B cell (primary cell): ENCODE measurements around the gene KAZN. TPM values are rescaled to one million over a fixed set of nuclear protein-coding genes. Genes with fewer than 3 reads are reported as not detected.

Experiments
- ATAC-seq: fragments of 200-7000 bp; cut with Tn5 transposase; one replicate; pipeline ENCODE4 v1.10.0; 2021; ENCODE audit warnings: low read depth, mild to moderate bottlenecking, moderate number of reproducible peaks, moderate library complexity
- CTCF ChIA-PET: fragments of 350-600 bp; sonication (Branson Sonifier 250); formaldehyde crosslinking; loops from one replicate; lab custom pipeline; 2021; ENCODE audit warnings: antibody characterized with exemption, inconsistent platforms; lab: Charles Lee
- POLR2A ChIA-PET: fragments of 350-600 bp; sonication (Branson Sonifier 250); formaldehyde crosslinking; loops from one replicate; lab custom pipeline; 2021; ENCODE audit warnings: antibody characterized with exemption; lab: Charles Lee
- DNase-seq: peaks from one replicate; pipeline ENCODE4 v3.0.0; 2013
- H2AFZ ChIP-seq: 2 replicates; pipeline ENCODE4 v1.6.1; 2012; ENCODE audit warnings: mild to moderate bottlenecking, low read depth, low read length; ENCODE audit not compliant: insufficient read depth, poor library complexity, severe bottlenecking
- H3K27ac ChIP-seq, 2 donors: 1 replicate in 1 of 2; 2 replicates in 1 of 2; pipeline ENCODE4 v1.5.1; 2012 to 2013; ENCODE audit warnings: low read length in 2 of 2, mild to moderate bottlenecking in 2 of 2, moderate library complexity in 1 of 2
- H3K27me3 ChIP-seq, 4 experiments: fragments of 200-600 bp in 1 of 4; sonication (generic) in 1 of 4; replicated peaks in 1 of 4; 1 replicate in 2 of 4; 2 replicates in 2 of 4; pipeline versions ENCODE4 v1.6.1 to v1.7.0; 2013 to 2016; ENCODE audit warnings: low read length in 3 of 4, mild to moderate bottlenecking in 2 of 4, mixed read lengths in 1 of 4, moderate library complexity in 1 of 4; ENCODE audit not compliant: insufficient read depth in 4 of 4, control insufficient read depth in 3 of 4; ENCODE audit errors: control extremely low read depth in 1 of 4
- H3K36me3 ChIP-seq, 2 experiments: replicated peaks in 1 of 2; 1 replicate in 1 of 2; 2 replicates in 1 of 2; pipeline versions ENCODE4 v1.6.1 to v1.7.1; 2013; ENCODE audit warnings: low read length in 1 of 2; ENCODE audit not compliant: insufficient read depth in 2 of 2, control insufficient read depth in 1 of 2; ENCODE audit errors: control extremely low read depth in 1 of 2, extremely low read depth in 1 of 2
- H3K4me1 ChIP-seq, 2 donors: fragments of 200-600 bp in 1 of 2; sonication (generic) in 1 of 2; 1 replicate in 1 of 2; 2 replicates in 1 of 2; pipeline versions ENCODE4 v1.5.1 to v1.6.1; 2013 to 2017; ENCODE audit warnings: low read length in 2 of 2; ENCODE audit not compliant: control insufficient read depth in 2 of 2, insufficient read depth in 2 of 2
- H3K4me2 ChIP-seq: replicated peaks from 2 replicates; pipeline ENCODE3; 2012; ENCODE audit warnings: mild to moderate bottlenecking, low read depth, low read length; ENCODE audit not compliant: poor library complexity, severe bottlenecking
- H3K4me3 ChIP-seq, 5 experiments: fragments of 200-600 bp in 1 of 5; sonication (generic) in 1 of 5; 1 replicate in 3 of 5; 2 replicates in 2 of 5; pipeline versions ENCODE4 v1.5.1 to v1.7.0; 2011 to 2016; ENCODE audit warnings: low read length in 4 of 5, mild to moderate bottlenecking in 4 of 5, low read depth in 2 of 5, control low read depth in 1 of 5, moderate library complexity in 1 of 5; ENCODE audit not compliant: insufficient read depth in 1 of 5; ENCODE audit errors: control extremely low read depth in 1 of 5, extremely low read depth in 1 of 5
- H3K79me2 ChIP-seq: fragments of 200-600 bp; sonication (generic); one replicate; pipeline ENCODE4 v1.6.0; 2016; ENCODE audit warnings: low read length; ENCODE audit not compliant: control insufficient read depth, insufficient read depth
- H3K9ac ChIP-seq: fragments of 200-600 bp; sonication (generic); 2 replicates; pipeline ENCODE4 v1.6.1; 2017; ENCODE audit warnings: mild to moderate bottlenecking, low read length, moderate library complexity
- H3K9me3 ChIP-seq, 3 donors: one replicate each; pipeline versions ENCODE4 v1.6.1 to v1.7.1; 2013; ENCODE audit warnings: low read length in 2 of 3; ENCODE audit not compliant: control insufficient read depth in 2 of 3, insufficient read depth in 1 of 3; ENCODE audit errors: control extremely low read depth in 1 of 3
- H4K20me1 ChIP-seq: 2 replicates; pipeline ENCODE4 v1.6.0; 2012; ENCODE audit warnings: mild to moderate bottlenecking, low read length; ENCODE audit not compliant: insufficient read depth, control insufficient read depth, poor library complexity, severe bottlenecking
- H3K27ac Mint-ChIP-seq: one replicate; pipeline ENCODE4 v1.8.0; 2021; ENCODE audit warnings: mixed read lengths
- H3K27me3 Mint-ChIP-seq: one replicate; pipeline ENCODE4 v1.8.0; 2021; ENCODE audit warnings: mixed read lengths
- H3K4me1 Mint-ChIP-seq: one replicate; pipeline ENCODE4 v1.8.0; 2021; ENCODE audit warnings: mixed read lengths
- H3K4me3 Mint-ChIP-seq: one replicate; pipeline ENCODE4 v1.8.0; 2021; ENCODE audit warnings: mixed read lengths
- H3K9me3 Mint-ChIP-seq: one replicate; pipeline ENCODE4 v1.8.0; 2022; ENCODE audit warnings: mixed read lengths; ENCODE audit not compliant: insufficient read depth
- EZH2 ChIP-seq: IDR thresholded peaks from 2 replicates; pipeline ENCODE4 v1.6.1; 2012; ENCODE audit warnings: borderline replicate concordance, low read depth, mild to moderate bottlenecking, moderate library complexity, low read length; ENCODE audit not compliant: insufficient read depth, poor library complexity, severe bottlenecking
- WGBS: methylation state at CpG from one replicate; pipeline ENCODE4 v1.1.5; 2013; ENCODE audit warnings: missing lambda C conversion rate; ENCODE audit not compliant: insufficient coverage; 5-methylcytosine and 5-hydroxymethylcytosine counted together
- intact Hi-C: fragments of 100-400 bp; cut with micrococcal nuclease; formaldehyde crosslinking; loops from one replicate; pipeline ENCODE4 v1.10.0; 2022
- polyA plus RNA-seq: library from polyadenylated mRNA; depleted of rRNA; stranded (reverse); fragments of >200 nt; gene quantifications from 2 replicates; pipeline ENCODE4 v1.2.3, GENCODE V29; 2012
- total RNA-seq, 2 donors: library from RNA; stranded (reverse); fragments of 120-200 nt in 1 of 2; gene quantifications; 1 replicate in 1 of 2; 2 replicates in 1 of 2; pipeline versions ENCODE4 v1.2.3 to v1.2.4, GENCODE V29; 2013 to 2022
- TF ChIP-seq, protein P1 (sequence below): fragments of 200-600 bp; IDR thresholded peaks from one replicate; pipeline ENCODE4 v1.8.0; 2022; ENCODE audit warnings: antibody characterized with exemption, mild to moderate bottlenecking

KAZN gene
- total and polyA plus RNA-seq, 2 donors (not counting 1 experiment from before 2014, with no cell fraction given) = 0.13 to 0.39 TPM

DNA sequence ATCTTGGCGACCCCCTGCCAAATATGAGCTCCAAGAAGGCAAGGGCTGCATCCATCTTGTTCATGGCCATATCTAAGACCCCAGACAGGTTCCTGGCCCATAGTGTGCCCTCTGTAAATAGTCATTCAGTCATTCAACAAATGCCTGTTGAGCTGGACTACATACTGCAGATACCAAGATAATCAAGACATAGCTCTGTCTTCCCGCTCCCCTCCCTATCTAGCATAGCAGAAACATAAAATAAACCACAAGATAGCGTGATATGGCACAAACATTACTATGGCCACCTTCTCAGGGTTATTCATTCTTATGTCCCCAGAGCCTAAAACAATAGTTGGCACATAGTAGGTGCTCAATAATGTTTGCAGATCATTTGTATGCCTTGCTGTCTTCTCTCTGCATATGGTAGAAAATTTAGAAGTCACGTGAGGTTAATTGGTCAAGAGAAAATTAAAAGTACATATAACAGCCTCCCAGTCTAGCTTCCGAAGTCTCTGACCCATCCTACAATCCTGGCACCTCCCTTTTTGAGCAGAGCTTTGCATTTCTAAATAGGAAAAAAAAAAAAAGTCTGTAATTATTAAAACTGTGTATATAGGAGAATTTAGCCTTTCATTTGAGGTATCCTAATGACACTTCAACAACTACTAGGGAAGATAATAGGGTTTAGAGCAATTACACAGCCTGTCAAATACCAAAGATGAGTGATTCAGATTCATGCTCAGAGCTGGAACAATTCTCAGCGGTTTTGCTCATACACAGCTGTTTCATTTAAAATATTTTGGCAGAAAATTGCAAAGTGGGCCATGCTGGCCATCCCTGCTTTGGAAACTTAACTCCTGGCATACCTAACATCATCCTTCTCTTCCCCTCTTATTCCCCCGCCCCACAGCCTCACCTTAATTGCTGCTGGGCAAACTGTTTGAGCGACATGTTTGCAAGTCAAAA, 219.0 kb downstream of the KAZN start:
- ChIA-PET POLR2A (no interaction called here), CTCF (no interaction called here)
- Histone ChIP-seq H3K4me3 (no peak overlapping the region), H3K9ac (no peak overlapping the region), H3K4me1 (no peaks in the 10 kb centered on the region), H3K27ac (no peak overlapping the region), H4K20me1 (no peaks in the 10 kb centered on the region), H3K9me3 (peaks cover 0 to 7% (median 0%) of the 10 kb centered on the region in 3 donors), H2AFZ (no peak overlapping the region), H3K4me2 (no peak overlapping the region), H3K79me2 (no peaks in the 10 kb centered on the region), H3K36me3 (no peaks in the 10 kb centered on the region), H3K27me3 (no peaks in the 10 kb centered on the region)
- H3K27me3 Mint-ChIP-seq = peaks cover 2% of the 10 kb centered on the region
- ATAC-seq = no peak
- H3K27ac Mint-ChIP-seq = no peak overlapping the region
- no peak for DNase-seq
- H3K4me3 Mint-ChIP-seq = no peak overlapping the region
- intact Hi-C loops = no loop called here
- 98% methylated on average over 4 of the region's 8 CpGs for WGBS
- TF ChIP-seq EZH2 = no peak
- TF ChIP-seq, protein P1, sequence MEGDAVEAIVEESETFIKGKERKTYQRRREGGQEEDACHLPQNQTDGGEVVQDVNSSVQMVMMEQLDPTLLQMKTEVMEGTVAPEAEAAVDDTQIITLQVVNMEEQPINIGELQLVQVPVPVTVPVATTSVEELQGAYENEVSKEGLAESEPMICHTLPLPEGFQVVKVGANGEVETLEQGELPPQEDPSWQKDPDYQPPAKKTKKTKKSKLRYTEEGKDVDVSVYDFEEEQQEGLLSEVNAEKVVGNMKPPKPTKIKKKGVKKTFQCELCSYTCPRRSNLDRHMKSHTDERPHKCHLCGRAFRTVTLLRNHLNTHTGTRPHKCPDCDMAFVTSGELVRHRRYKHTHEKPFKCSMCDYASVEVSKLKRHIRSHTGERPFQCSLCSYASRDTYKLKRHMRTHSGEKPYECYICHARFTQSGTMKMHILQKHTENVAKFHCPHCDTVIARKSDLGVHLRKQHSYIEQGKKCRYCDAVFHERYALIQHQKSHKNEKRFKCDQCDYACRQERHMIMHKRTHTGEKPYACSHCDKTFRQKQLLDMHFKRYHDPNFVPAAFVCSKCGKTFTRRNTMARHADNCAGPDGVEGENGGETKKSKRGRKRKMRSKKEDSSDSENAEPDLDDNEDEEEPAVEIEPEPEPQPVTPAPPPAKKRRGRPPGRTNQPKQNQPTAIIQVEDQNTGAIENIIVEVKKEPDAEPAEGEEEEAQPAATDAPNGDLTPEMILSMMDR = no peak
- H3K9me3 Mint-ChIP-seq = no peaks in the 10 kb centered on the region
- no peaks in the 10 kb centered on the region for H3K4me1 Mint-ChIP-seq
